ENCODE results near the gene LRRC8B. TPM values are rescaled to one million over a fixed set of nuclear protein-coding genes. Genes with fewer than 3 reads are reported as not detected.

The LRRC8B gene
- total and polyA plus RNA-seq, 2 of the 13 experiments (the other 11 are each of a cell fraction or from before 2014, with no cell fraction given) = 4.9 to 7.6 TPM

- Histone ChIP-seq H2AFZ (ENCODE audit: low read length) (no peak overlapping the region), H3K4me2 (ENCODE audit: low read depth, low read length) (peak overlapping the region; percentile 75), H4K20me1 (ENCODE audit: insufficient read depth, low read length) (no peaks in the 10 kb centered on the region), H3K9ac (ENCODE audit: insufficient read depth, low read depth, low read length) (no peak overlapping the region), H3K4me3 (replicated peaks in 1 of 3; ENCODE audit: insufficient read depth in 1 of 3, low read depth in 2 of 3, low read length in 3 of 3) (peak overlapping the region in 1 of 3 experiments; percentile 71; a peak in 2 of 6 replicates), H3K36me3 (replicated peaks in 1 of 2; ENCODE audit: control insufficient read depth in 1 of 2, insufficient read depth in 2 of 2, low read length in 2 of 2) (no peaks in the 10 kb centered on the region), H3K27me3 (ENCODE audit: control insufficient read depth in 1 of 2, insufficient read depth in 2 of 2, low read length in 2 of 2) (no peaks in the 10 kb centered on the region; a peak in 1 of 5 replicates), H3K9me3 (ENCODE audit: low read length) (no peaks in the 10 kb centered on the region), H3K4me1 (ENCODE audit: insufficient read depth, low read length) (peaks cover 33% of the 10 kb centered on the region), H3K27ac (ENCODE audit: extremely low read length, insufficient read depth, low read length) (no peak overlapping the region), H3K79me2 (ENCODE audit: insufficient read depth, low read length) (no peaks in the 10 kb centered on the region)
- ChIA-PET CTCF (ENCODE audit: low intra/inter-chr PET ratio, low total read pairs) (no interaction called here), POLR2A (interaction anchor here (1.2 kb wide), 1 partner anchor 21 kb away, joined by 3 read pairs; no protein-coding TSS in a partner anchor)
- FAIRE-seq = no peak
- WGBS (ENCODE audit: low lambda C conversion rate) = 87% methylated on average over 8 of the region's 20 CpGs
- BruUV-seq (replicated peaks) = no TSS peak
- intact Hi-C loops (cut with micrococcal nuclease; ENCODE audit: unreplicated experiment) = no loop called here
- in situ Hi-C loops (cut with HindIII; ENCODE audit: extremely low pct_ligation_motif_present, low pct_unique_long_range_greater_than_20kb) = loop anchor here (10.0 kb wide), 1 partner anchor 94 kb away; no protein-coding TSS in a partner anchor
- ATAC-seq = no peak
- no peak for TF ChIP-seq ZNF556 (CRISPR knock-in tag; IDR thresholded peaks at IDR 0.05; ENCODE audit: borderline replicate concordance)
- no peak for TF ChIP-seq POLR2G (IDR thresholded peaks at IDR 0.05; ENCODE audit: low read depth, low read length)
- DNase-seq (ENCODE audit: low spot score) = no peak
Measured at GRCh38 chr1:89608984-89609725, 84.5 kb downstream of the LRRC8B start.

DNA sequence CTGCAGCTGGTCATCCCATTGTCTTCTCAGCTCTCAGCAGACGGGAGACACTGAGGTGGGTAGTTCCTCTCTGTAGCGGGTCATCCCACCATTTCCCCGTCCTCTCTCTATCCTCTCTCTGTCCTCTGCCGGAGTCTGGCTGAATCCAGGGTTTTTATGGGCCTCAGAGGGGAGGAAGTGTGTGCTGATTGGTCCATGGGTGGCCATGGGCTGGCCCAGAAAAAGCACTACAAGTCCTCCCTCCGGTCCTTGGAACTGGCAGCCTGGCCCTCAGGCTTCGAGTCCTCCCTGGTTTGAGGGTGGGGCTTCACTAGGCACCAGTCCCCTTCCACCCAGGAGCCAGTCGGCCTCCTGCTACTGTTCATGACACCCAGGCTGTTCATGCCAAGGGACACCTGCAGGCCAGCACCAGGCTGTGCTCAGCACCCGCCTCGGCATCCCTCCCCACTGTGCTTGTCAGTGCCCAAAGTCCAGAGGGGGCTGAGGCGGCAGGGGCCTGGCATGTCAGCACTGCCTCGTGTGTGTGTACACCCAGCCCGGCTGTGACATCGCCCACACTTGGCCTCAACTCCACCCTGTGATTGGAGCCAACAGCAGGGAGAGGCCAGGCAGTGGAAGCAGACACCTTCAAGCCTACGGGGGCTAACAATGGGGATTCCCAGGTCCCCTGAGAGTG lies 85.3 kb downstream of the LRRC8B start:
- WGBS (ENCODE audit: low lambda C conversion rate) = 15% methylated on average over 7 of the region's 14 CpGs
- TF ChIP-seq, protein P1, sequence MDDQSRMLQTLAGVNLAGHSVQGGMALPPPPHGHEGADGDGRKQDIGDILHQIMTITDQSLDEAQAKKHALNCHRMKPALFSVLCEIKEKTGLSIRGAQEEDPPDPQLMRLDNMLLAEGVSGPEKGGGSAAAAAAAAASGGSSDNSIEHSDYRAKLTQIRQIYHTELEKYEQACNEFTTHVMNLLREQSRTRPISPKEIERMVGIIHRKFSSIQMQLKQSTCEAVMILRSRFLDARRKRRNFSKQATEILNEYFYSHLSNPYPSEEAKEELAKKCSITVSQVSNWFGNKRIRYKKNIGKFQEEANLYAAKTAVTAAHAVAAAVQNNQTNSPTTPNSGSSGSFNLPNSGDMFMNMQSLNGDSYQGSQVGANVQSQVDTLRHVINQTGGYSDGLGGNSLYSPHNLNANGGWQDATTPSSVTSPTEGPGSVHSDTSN (CRISPR knock-in tag; IDR thresholded peaks at IDR 0.05; ENCODE audit: borderline replicate concordance) = no peak
- TF ChIP-seq REPIN1 (CRISPR knock-in tag; IDR thresholded peaks at IDR 0.05; ENCODE audit: borderline replicate concordance, low read depth) (0 out of 2 replicates have a peak, but pooled peaks have one; percentile 31), MAZ (IDR thresholded peaks at IDR 0.05; ENCODE audit: borderline replicate concordance, low read depth, low read length) (no peak), MAZ (CRISPR knock-in tag; IDR thresholded peaks at IDR 0.05; ENCODE audit: low read depth) (peak; percentile 64), IKZF4 (CRISPR knock-in tag; IDR thresholded peaks at IDR 0.05; ENCODE audit: borderline replicate concordance, low read depth, not compliant biosample characterization) (no peak), ZNF747 (CRISPR knock-in tag; IDR thresholded peaks at IDR 0.05; ENCODE audit: borderline replicate concordance) (0 out of 2 replicates have a peak, but pooled peaks have one; percentile 46), RELA (CRISPR knock-in tag; IDR thresholded peaks at IDR 0.05) (no peak), CERS6 (CRISPR knock-in tag; IDR thresholded peaks at IDR 0.05) (no peak)
- TF ChIP-seq, protein P2, sequence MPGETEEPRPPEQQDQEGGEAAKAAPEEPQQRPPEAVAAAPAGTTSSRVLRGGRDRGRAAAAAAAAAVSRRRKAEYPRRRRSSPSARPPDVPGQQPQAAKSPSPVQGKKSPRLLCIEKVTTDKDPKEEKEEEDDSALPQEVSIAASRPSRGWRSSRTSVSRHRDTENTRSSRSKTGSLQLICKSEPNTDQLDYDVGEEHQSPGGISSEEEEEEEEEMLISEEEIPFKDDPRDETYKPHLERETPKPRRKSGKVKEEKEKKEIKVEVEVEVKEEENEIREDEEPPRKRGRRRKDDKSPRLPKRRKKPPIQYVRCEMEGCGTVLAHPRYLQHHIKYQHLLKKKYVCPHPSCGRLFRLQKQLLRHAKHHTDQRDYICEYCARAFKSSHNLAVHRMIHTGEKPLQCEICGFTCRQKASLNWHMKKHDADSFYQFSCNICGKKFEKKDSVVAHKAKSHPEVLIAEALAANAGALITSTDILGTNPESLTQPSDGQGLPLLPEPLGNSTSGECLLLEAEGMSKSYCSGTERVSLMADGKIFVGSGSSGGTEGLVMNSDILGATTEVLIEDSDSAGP (CRISPR knock-in tag; IDR thresholded peaks at IDR 0.05; ENCODE audit: borderline replicate concordance) = peak; percentile 60

More for the DNA sequence above, 85.3 kb downstream of the LRRC8B start:
- DNase-seq (ENCODE audit: low spot score) = peak; percentile 45
- no peaks in the 10 kb centered on the region for H3K9me3 ChIP-seq (ENCODE audit: low read length)
- no peak for FAIRE-seq
- CTCF ChIA-PET (ENCODE audit: low intra/inter-chr PET ratio, low total read pairs) = no interaction called here
- in situ Hi-C loops (cut with HindIII; ENCODE audit: extremely low pct_ligation_motif_present, low pct_unique_long_range_greater_than_20kb) (loop anchor here (10.0 kb wide), 1 partner anchor 95 kb away; no protein-coding TSS in a partner anchor), intact Hi-C loops (cut with micrococcal nuclease; ENCODE audit: unreplicated experiment) (no loop called here)
- POLR2A ChIA-PET = interaction anchor here (1.2 kb wide), 1 partner anchor 22 kb away, joined by 3 read pairs; no protein-coding TSS in a partner anchor
- H3K9ac ChIP-seq (ENCODE audit: insufficient read depth, low read depth, low read length) = peak overlapping the region; percentile 1; the same call in 1 of the 2 replicates
- no peaks in the 10 kb centered on the region for H4K20me1 ChIP-seq (ENCODE audit: insufficient read depth, low read length)
- H3K36me3 ChIP-seq (replicated peaks in 1 of 2; ENCODE audit: control insufficient read depth in 1 of 2, insufficient read depth in 2 of 2, low read length in 2 of 2) = no peaks in the 10 kb centered on the region
- H3K27ac ChIP-seq (ENCODE audit: extremely low read length, insufficient read depth, low read length) = no peak overlapping the region
- BruUV-seq (replicated peaks) = no TSS peak
- H3K79me2 ChIP-seq (ENCODE audit: insufficient read depth, low read length) = no peaks in the 10 kb centered on the region
- H3K27me3 ChIP-seq (ENCODE audit: control insufficient read depth in 1 of 2, insufficient read depth in 2 of 2, low read length in 2 of 2) = no peaks in the 10 kb centered on the region; a peak in 1 of 5 replicates
- H3K4me1 ChIP-seq (ENCODE audit: insufficient read depth, low read length) = peaks cover 33% of the 10 kb centered on the region
- no peak overlapping the region for H2AFZ ChIP-seq (ENCODE audit: low read length)
- peak; percentile 95 for ATAC-seq
- peak overlapping the region; percentile 75 for H3K4me2 ChIP-seq (ENCODE audit: low read depth, low read length)
- peak overlapping the region; percentile 30 to 71 (median 31) for H3K4me3 ChIP-seq (replicated peaks in 1 of 3; ENCODE audit: insufficient read depth in 1 of 3, low read depth in 2 of 3, low read length in 3 of 3)
